Measurements from ENCODE around the gene SPIB.
"Not testable (repeated sequence)": the region's sequence is repeated elsewhere in the genome, so short reads cannot be mapped to it uniquely, and the experiment has no call there.

The SPIB gene

DNA sequence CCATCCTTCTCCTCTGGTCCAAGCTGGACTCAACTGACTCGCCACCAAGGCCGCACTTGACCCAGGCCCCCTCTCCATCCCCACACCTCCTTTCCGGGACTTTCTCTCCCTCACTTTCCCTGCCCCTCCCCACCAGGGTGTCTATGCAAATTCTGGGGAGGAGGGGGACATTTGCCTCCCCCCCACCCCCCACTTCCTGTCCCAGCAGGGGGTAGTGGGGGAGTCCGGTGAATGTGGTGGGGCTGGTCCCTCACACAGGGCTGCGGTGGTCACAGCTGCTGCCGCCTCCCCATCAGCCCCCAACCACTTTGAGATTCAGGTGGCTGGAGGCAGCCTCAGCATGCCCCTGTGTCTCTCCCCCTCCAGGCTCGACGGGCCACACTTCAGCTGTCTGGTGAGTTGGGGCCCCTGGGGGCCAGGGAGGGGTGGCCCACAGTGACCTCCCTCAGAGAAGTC is 870 bp downstream of the SPIB start:
- no peak for FAIRE-seq

DNA sequence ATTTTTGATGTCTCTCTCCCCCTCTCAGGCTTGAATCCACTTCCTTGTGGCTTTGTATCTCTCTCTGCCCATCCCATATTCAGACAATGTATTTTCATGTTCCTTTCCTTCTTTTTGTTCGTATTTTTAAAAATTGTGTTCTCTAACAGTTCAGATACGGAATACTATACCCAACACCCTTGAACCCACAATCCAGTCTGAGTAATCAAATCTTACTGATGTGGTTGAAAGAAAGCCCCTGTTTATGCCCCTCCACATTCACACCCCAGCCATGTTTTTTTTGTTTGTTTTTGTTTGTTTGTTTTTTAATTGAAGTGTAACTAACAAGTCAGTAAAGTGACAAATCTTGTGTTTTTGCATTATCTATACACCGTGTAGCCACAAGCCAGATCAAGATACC is 1.4 kb downstream of the SPIB start:
- no peak for FAIRE-seq

GRCh38 chr19:50420808-50421207 is 2.1 kb downstream of the SPIB start:
- no peak for FAIRE-seq

- FAIRE-seq: no peak
Measured at GRCh38 chr19:50422397-50423278, 3.9 kb downstream of the SPIB start.

- no peak for FAIRE-seq
Measured at GRCh38 chr19:50423279-50424113, 4.8 kb downstream of the SPIB start.

GRCh38 chr19:50425581-50425980 is 6.8 kb downstream of the SPIB start:
- no peak for FAIRE-seq

DNA sequence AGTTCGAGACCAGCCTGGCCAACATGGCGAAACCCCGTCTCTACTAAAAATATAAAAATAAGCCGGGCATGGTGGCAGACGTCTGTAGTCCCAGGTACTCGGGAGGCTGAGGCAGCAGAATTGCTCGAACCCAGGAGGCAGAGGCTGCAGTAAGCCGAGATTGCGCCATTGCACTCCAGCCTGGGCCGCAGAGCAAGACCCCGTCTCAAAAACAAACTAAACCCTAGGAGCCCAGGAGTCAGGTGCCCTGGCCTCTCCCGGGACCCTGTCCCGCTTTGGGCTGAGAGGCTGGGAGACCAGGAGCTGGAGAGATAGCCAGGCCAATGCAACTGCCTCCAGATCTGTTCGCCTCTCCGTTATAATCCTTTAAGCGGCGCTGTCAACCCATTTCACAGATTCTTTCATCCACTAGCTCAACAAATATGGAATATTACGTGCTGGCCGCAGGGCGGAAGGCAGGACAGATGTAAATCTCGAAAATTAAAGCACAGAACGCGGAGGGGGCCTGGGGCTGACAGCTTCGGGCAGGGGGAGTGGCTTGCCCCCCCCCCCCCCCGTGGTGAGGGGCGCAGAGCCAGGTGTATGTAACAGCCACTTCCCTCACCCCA is 8.7 kb downstream of the SPIB start:
- no peak for FAIRE-seq

DNA sequence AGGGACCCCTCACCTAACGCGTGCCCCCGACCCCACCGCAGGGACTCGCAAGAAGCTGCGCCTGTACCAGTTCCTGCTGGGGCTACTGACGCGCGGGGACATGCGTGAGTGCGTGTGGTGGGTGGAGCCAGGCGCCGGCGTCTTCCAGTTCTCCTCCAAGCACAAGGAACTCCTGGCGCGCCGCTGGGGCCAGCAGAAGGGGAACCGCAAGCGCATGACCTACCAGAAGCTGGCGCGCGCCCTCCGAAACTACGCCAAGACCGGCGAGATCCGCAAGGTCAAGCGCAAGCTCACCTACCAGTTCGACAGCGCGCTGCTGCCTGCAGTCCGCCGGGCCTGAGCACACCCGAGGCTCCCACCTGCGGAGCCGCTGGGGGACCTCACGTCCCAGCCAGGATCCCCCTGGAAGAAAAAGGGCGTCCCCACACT is 9.3 kb downstream of the SPIB start:
- no peak for FAIRE-seq

- no peak for FAIRE-seq
Measured at GRCh38 chr19:50428772-50429463, 10.2 kb downstream of the SPIB start.

- FAIRE-seq: no peak
Measured at GRCh38 chr19:50430888-50431342, 12.2 kb downstream of the SPIB start.

DNA sequence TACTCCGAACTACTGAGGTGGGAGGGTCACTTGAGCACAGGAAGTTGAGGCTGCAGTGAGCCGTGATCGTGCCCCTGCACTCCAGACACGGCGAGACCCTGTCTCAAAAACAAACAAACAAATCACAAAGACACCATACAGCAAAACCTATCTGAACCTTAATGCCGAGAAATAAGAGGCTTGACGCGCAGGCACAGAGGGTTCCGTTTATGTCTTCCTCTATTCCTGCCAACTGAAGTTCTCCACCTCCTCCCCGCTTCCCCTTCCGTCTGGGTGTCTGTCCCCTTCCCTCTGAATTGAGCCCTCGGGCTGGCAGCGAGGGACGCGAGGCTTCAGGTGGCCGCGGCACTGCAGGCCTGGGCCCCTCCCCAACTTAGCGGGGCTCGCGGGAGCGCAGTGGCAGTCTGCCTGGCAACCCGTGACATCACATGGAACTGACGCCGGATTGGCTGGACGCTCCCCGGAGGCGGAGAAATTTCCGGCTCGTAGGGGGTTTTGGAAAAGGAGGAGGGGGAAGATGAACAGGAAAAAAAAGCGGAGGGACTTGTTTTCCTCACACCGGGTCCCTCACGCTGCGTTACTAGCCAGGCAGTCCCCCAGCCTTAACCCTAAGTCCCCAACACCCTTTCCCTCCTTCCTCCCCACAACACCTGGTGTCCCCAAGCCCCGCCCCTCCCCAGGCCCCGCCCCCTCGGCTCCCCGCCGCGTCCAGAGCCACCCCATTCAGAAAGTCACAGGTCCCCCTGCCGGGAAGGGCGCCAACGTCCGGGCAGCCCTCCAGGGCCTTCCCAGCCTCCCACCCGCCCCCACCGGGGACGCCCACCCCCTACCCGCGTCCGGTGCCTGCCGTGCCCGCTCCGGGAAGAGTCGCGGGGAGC is 12.8 kb downstream of the SPIB start:
- no peak for FAIRE-seq

DNA sequence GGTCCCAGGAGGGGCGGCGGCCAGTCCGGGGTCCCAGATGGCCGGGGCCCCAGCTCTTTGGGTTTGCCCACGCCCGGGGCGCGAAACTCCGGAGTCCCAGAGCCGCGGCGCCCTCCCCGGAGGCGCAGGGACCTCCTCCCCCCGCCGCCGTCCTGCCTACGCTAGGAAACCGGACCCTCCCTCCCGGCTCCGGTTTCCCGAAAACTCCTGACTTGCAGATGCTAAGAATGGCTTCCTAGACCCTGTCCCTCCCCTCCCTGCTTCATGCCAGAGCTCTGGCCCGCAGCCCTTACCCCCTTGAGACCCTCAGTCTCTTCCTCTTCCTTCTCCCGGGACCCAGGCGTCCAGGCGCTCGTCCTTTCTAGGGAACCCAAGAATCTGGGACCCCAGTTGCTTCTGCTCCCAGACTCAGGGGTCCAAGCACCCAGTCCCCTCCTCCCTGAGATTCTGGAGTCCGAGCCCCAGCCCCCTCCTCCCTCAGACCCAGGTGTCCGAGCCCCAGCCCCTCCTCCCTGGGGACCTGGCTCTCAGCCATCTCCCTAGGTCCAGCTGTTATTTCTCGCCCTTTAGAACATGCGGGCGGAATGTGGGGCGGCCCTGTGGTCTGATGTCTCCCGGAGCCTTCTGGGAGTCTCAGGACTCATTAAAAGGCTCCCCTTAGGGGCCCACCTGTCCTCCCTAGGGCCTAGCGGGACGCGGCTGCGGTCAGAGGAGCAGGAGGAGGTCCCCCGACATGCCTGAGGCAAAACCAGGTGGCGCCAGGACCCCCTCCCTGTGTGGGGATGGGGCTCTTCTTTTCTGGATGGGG is 13.7 kb downstream of the SPIB start, which contains the start of gene MYBPC2:
TSS of gene MYBPC2 (plus strand) at position 672 of the 808 bp plus-strand sequence. CDS start at position 734, 62 bp downstream.
- FAIRE-seq: no peak

GRCh38 chr19:50433201-50434180 is 14.8 kb downstream of the SPIB start:
- FAIRE-seq: no peak

GRCh38 chr19:50434525-50434924 is 15.8 kb downstream of the SPIB start:
- FAIRE-seq: no peak

DNA sequence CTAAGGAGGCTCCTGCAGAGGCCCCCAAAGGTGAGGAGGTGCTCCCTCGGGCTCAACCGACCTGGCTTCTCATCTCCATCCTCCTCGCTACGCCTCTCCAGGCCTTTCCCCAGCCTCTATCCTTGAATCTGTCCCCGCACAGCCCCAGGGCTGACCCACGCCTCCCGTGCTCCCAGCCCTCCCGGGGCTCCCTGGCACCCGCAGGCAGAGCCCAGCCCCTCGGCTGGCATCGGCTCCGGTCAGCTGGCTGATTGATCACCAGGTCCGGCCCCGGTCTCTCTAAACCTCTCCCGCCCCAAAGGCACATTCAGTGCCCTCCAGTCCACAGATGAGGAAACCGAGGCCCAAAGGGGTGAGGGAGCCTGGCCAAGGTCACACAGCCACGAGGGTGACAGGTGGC is 16.5 kb downstream of the SPIB start:
- FAIRE-seq: no peak

- FAIRE-seq: no peak
Measured at GRCh38 chr19:50435627-50436026, 16.9 kb downstream of the SPIB start.

- FAIRE-seq: no peak
Measured at GRCh38 chr19:50437862-50438449, 19.2 kb downstream of the SPIB start.

GRCh38 chr19:50439130-50439529 is 20.4 kb downstream of the SPIB start:
- not testable (repeated sequence) for FAIRE-seq

- no peak for FAIRE-seq
Measured at GRCh38 chr19:50444059-50444458, 25.3 kb downstream of the SPIB start.

Measured in endometrium (tissue), 2 donors.